Endothelial cell of umbilical vein (primary cell): Measurements from ENCODE around the gene OR2T8. TPM values are rescaled to one million over a fixed set of nuclear protein-coding genes. Genes with fewer than 3 reads are reported as not detected.

Experiments
- BruUV-seq: library from RNA; stranded (reverse); fragments of 400-500 nt; replicated peaks from 2 replicates; lab custom pipeline; 2021; lab: Mats Ljungman, UMichigan
- CTCF ChIA-PET: fragments of 300-600, 350-600 bp; sonication (Branson Sonifier 250); formaldehyde crosslinking; loops from one replicate; lab custom pipeline; 2021; ENCODE audit warnings: antibody characterized with exemption, inconsistent platforms; lab: Charles Lee
- POLR2A ChIA-PET: fragments of 300-600, 350-600 bp; sonication (Branson Sonifier 250); formaldehyde crosslinking; loops from one replicate; lab custom pipeline; 2021; ENCODE audit warnings: antibody characterized with exemption, inconsistent platforms; lab: Charles Lee
- DNase-seq: peaks from one replicate; pipeline ENCODE4 v3.0.0-alpha.2; 2011; ENCODE audit warnings: low read depth, low spot score
- FAIRE-seq: peaks from 2 replicates; lab custom pipeline; 2011; peaks lifted over from hg19 to GRCh38; lab: Jason Lieb, UNC
- H2AFZ ChIP-seq: 2 replicates; pipeline ENCODE4 v1.6.0; 2012; ENCODE audit warnings: low read depth, low read length, control low read depth, inconsistent platforms
- H3K27ac ChIP-seq: 2 replicates; pipeline ENCODE4 v1.5.1; 2011; ENCODE audit warnings: low read depth, mild to moderate bottlenecking, control low read depth, low read length, moderate library complexity; ENCODE audit not compliant: insufficient read depth
- H3K27me3 ChIP-seq, 2 experiments: 2 replicates each; pipeline versions ENCODE4 v1.6.0 to v1.6.1; 2011; ENCODE audit warnings: low read length in 2 of 2, mixed read lengths in 1 of 2; ENCODE audit not compliant: control insufficient read depth in 2 of 2, insufficient read depth in 2 of 2
- H3K36me3 ChIP-seq, 2 experiments: 2 replicates in 1 of 2; 3 replicates in 1 of 2; pipeline ENCODE4 v1.5.1; 2011; ENCODE audit warnings: low read length in 2 of 2, mild to moderate bottlenecking in 1 of 2, moderate library complexity in 1 of 2; ENCODE audit not compliant: control insufficient read depth in 2 of 2, insufficient read depth in 2 of 2; ENCODE audit errors: extremely low read depth in 1 of 2
- H3K4me1 ChIP-seq: 3 replicates; pipeline ENCODE4 v1.5.1; 2011; ENCODE audit warnings: mild to moderate bottlenecking, low read length; ENCODE audit not compliant: control insufficient read depth, insufficient read depth; ENCODE audit errors: extremely low read depth
- H3K4me2 ChIP-seq: 2 replicates; pipeline ENCODE4 v1.6.1; 2011; ENCODE audit warnings: low read length, control low read depth, mixed read lengths; ENCODE audit not compliant: insufficient read depth
- H3K4me3 ChIP-seq, 3 experiments: fragments of 200-600 bp in 1 of 3; sonication (generic), shearing (Covaris generic) in 1 of 3; replicated peaks in 1 of 3; 2 replicates each; pipeline ENCODE4 v1.5.1; 2011 to 2016; ENCODE audit warnings: control low read depth in 3 of 3, low read length in 3 of 3, mild to moderate bottlenecking in 2 of 3, inconsistent platforms in 1 of 3, low read depth in 1 of 3, moderate library complexity in 1 of 3; ENCODE audit not compliant: insufficient read depth in 1 of 3
- H3K79me2 ChIP-seq: 2 replicates; pipeline ENCODE4 v1.6.0; 2012; ENCODE audit warnings: low read length, inconsistent platforms; ENCODE audit not compliant: control insufficient read depth, insufficient read depth
- H3K9ac ChIP-seq: replicated peaks from 2 replicates; pipeline ENCODE3; 2011; ENCODE audit warnings: low read length, control low read depth; ENCODE audit not compliant: insufficient read depth; ENCODE audit errors: extremely low read depth
- H3K9me1 ChIP-seq: replicated peaks from 3 replicates; pipeline ENCODE4 v1.6.0; 2011; ENCODE audit warnings: mild to moderate bottlenecking, low read length; ENCODE audit not compliant: control insufficient read depth, insufficient read depth; ENCODE audit errors: extremely low read depth
- H3K9me3 ChIP-seq: replicated peaks from 2 replicates; pipeline ENCODE4 v1.5.1; 2012; ENCODE audit warnings: low read length, inconsistent platforms; ENCODE audit not compliant: control insufficient read depth, insufficient read depth
- H4K20me1 ChIP-seq: replicated peaks from 2 replicates; pipeline ENCODE3; 2011; ENCODE audit warnings: mild to moderate bottlenecking, low read length; ENCODE audit not compliant: control insufficient read depth, insufficient read depth; ENCODE audit errors: extremely low read depth
- EZH2 ChIP-seq: IDR thresholded peaks from 2 replicates; pipeline ENCODE4 v1.6.1; 2012; ENCODE audit warnings: borderline replicate concordance, low read depth, mild to moderate bottlenecking, moderate library complexity, low read length, inconsistent platforms; ENCODE audit not compliant: severe bottlenecking
- FOS ChIP-seq: IDR thresholded peaks from 2 replicates; pipeline ENCODE4 v1.6.1; 2011; ENCODE audit warnings: mild to moderate bottlenecking, low read length, moderate library complexity, borderline replicate concordance; ENCODE audit not compliant: insufficient read depth
- GATA2 ChIP-seq: IDR thresholded peaks from 2 replicates; pipeline ENCODE4 v1.7.0; 2011; ENCODE audit warnings: low read depth, mild to moderate bottlenecking, moderate library complexity, mixed read lengths, low read length; ENCODE audit not compliant: insufficient read length, insufficient read depth
- JUN ChIP-seq: IDR thresholded peaks from 2 replicates; pipeline ENCODE4 v1.6.1; 2011; ENCODE audit warnings: borderline replicate concordance, low read depth; ENCODE audit not compliant: insufficient read length, insufficient read depth
- MYC ChIP-seq: IDR thresholded peaks from one replicate; pipeline ENCODE4 v1.6.1; 2011; ENCODE audit warnings: mild to moderate bottlenecking, low read depth, low read length
- POLR2A ChIP-seq: IDR thresholded peaks from 2 replicates; pipeline ENCODE4 v1.6.1; 2012; ENCODE audit warnings: low read depth, mild to moderate bottlenecking, control low read depth, low read length
- POLR2AphosphoS5 ChIP-seq: IDR thresholded peaks from 2 replicates; pipeline ENCODE4 v1.6.1; 2012; ENCODE audit warnings: low read depth, mild to moderate bottlenecking, control low read depth, low read length, moderate library complexity; ENCODE audit not compliant: insufficient read depth
- dilution Hi-C: fragments of 300-500 bp; cut with MboI; formaldehyde crosslinking; loops from one replicate; pipeline ENCODE4 v1.15.0; 2019; ENCODE audit warnings: low sequenced_read_pairs; ENCODE audit not compliant: extremely low pct_ligation_motif_present
- intact Hi-C: fragments of 100-400 bp; cut with micrococcal nuclease; formaldehyde crosslinking; loops from one replicate; pipeline ENCODE4 v1.10.0; 2022
- polyA plus RNA-seq, 4 experiments: library from polyadenylated mRNA; depleted of rRNA in 3 of 4; stranded (reverse) in 3 of 4; unstranded in 1 of 4; fragments of >200 nt; gene quantifications; 2 replicates each; pipeline versions ENCODE4 v1.2.1 to v1.2.3, GENCODE V29; 2011 to 2012; ENCODE audit warnings: missing spikeins in 1 of 4
- total RNA-seq: library from RNA; stranded (reverse); gene quantifications from 2 replicates; pipeline ENCODE4 v1.2.3, GENCODE V29; 2021
- TF ChIP-seq, protein P1 (sequence below): IDR thresholded peaks from 2 replicates; pipeline ENCODE4 v1.6.1; 2011; ENCODE audit not compliant: insufficient read depth, insufficient read length
- TF ChIP-seq, protein P2 (sequence below), 2 donors: IDR thresholded peaks; 1 replicate in 1 of 2; 2 replicates in 1 of 2; pipeline ENCODE4 v1.5.1; 2011; ENCODE audit warnings: low read length in 2 of 2, mild to moderate bottlenecking in 2 of 2, moderate library complexity in 2 of 2, control low read depth in 1 of 2, inconsistent platforms in 1 of 2, low read depth in 1 of 2; ENCODE audit not compliant: insufficient read depth in 1 of 2; ENCODE audit errors: extremely low read depth in 1 of 2

Gene OR2T8
- total and polyA plus RNA-seq, 2 donors (not counting 3 experiments of a cell fraction or from before 2014, with no cell fraction given): not detected

DNA sequence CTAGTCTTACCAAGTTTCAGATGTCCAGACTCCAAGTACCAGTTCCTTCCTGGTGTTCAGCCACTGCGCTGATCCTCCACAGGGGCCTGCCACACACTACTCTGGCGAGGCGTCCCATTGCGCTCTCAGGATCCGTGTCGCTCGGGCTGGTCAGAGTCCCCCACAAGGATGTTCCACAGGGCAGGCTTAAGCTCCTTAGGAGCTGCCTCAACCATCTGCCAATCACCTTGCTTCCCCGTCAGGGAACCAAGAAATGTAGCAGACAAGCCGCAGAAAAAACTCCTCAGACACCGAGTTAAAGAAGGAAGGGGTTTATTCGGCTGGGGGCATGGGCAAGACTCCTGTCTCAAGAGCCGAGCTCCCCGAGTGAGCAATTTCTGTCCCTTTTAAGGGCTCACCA, 14.9 kb upstream of the OR2T8 start:
- ChIA-PET CTCF (no interaction called here), POLR2A (no interaction called here)
- Histone ChIP-seq H3K9me1 (no peaks in the 10 kb centered on the region), H3K4me1 (no peaks in the 10 kb centered on the region), H3K9me3 (peaks cover 1% of the 10 kb centered on the region), H3K27ac (no peak overlapping the region), H3K79me2 (no peaks in the 10 kb centered on the region), H3K36me3 (no peaks in the 10 kb centered on the region), H2AFZ (no peak overlapping the region), H3K4me3 (no peak overlapping the region), H3K27me3 (no peaks in the 10 kb centered on the region), H3K4me2 (no peak overlapping the region), H3K9ac (no peak overlapping the region), H4K20me1 (no peaks in the 10 kb centered on the region)
- DNase-seq (no peak), FAIRE-seq (no peak)
- dilution Hi-C loops (no loop called here), intact Hi-C loops (no loop called here)
- BruUV-seq: no TSS peak
- TF ChIP-seq POLR2AphosphoS5: no peak
- TF ChIP-seq JUN: no peak
- no peak for TF ChIP-seq POLR2A
- TF ChIP-seq GATA2: no peak
- TF ChIP-seq MYC: no peak
- no peak for TF ChIP-seq EZH2
- TF ChIP-seq, protein P1, sequence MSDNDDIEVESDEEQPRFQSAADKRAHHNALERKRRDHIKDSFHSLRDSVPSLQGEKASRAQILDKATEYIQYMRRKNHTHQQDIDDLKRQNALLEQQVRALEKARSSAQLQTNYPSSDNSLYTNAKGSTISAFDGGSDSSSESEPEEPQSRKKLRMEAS: no peak
- TF ChIP-seq FOS: no peak
- TF ChIP-seq, protein P2, sequence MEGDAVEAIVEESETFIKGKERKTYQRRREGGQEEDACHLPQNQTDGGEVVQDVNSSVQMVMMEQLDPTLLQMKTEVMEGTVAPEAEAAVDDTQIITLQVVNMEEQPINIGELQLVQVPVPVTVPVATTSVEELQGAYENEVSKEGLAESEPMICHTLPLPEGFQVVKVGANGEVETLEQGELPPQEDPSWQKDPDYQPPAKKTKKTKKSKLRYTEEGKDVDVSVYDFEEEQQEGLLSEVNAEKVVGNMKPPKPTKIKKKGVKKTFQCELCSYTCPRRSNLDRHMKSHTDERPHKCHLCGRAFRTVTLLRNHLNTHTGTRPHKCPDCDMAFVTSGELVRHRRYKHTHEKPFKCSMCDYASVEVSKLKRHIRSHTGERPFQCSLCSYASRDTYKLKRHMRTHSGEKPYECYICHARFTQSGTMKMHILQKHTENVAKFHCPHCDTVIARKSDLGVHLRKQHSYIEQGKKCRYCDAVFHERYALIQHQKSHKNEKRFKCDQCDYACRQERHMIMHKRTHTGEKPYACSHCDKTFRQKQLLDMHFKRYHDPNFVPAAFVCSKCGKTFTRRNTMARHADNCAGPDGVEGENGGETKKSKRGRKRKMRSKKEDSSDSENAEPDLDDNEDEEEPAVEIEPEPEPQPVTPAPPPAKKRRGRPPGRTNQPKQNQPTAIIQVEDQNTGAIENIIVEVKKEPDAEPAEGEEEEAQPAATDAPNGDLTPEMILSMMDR (IDR thresholded peaks at IDR 0.05; ENCODE audit: extremely low read depth in 1 of 2, insufficient read depth in 1 of 2, low read depth in 1 of 2, low read length in 2 of 2): no peak
